Neural crest cell (in vitro differentiated cells): ENCODE results near the gene MBD6. TPM values are rescaled to one million over a fixed set of nuclear protein-coding genes. Genes with fewer than 3 reads are reported as not detected.

Experiments used
- DNase-seq: peaks from one replicate; pipeline ENCODE4 v3.0.0; 2021; ENCODE audit warnings: low read depth, mixed read lengths, low spot score
- H3K27ac Mint-ChIP-seq: one replicate; pipeline ENCODE4 v1.8.0; 2021; ENCODE audit warnings: mild to moderate bottlenecking, mixed read lengths; ENCODE audit not compliant: unreplicated experiment
- H3K27me3 Mint-ChIP-seq: 2 replicates; pipeline ENCODE4 v1.8.0; 2021; ENCODE audit warnings: low read depth, mild to moderate bottlenecking, mixed read lengths
- H3K36me3 Mint-ChIP-seq: 2 replicates; pipeline ENCODE4 v1.8.0; 2021; ENCODE audit warnings: low read depth, mild to moderate bottlenecking, mixed read lengths
- H3K4me1 Mint-ChIP-seq: 2 replicates; pipeline ENCODE4 v1.8.0; 2021; ENCODE audit warnings: mixed read lengths
- H3K4me3 Mint-ChIP-seq: one replicate; pipeline ENCODE4 v1.8.0; 2021; ENCODE audit warnings: mild to moderate bottlenecking, mixed read lengths
- H3K9me3 Mint-ChIP-seq: 2 replicates; pipeline ENCODE4 v1.8.0; 2021; ENCODE audit warnings: mixed read lengths
- CTCF ChIP-seq: fragments of 200-600 bp; sonication (generic); conservative IDR thresholded peaks from 2 replicates; pipeline ENCODE4 v1.5.0; 2021; ENCODE audit warnings: antibody characterized with exemption, mild to moderate bottlenecking
- total RNA-seq: library from RNA; stranded (reverse); gene quantifications from 2 replicates; pipeline ENCODE4 v1.2.1, GENCODE V29; 2021

Gene MBD6
- total RNA-seq, 1 donor from 2014 or later = 90.4 TPM

GRCh38 chr12:57527184-57527583 is 4.6 kb downstream of the MBD6 start:
- Mint-ChIP-seq H3K4me1 (peaks cover 21% of the 10 kb centered on the region), H3K27ac (no peak overlapping the region), H3K27me3 (peaks cover 6% of the 10 kb centered on the region), H3K4me3 (peak overlapping the region; percentile 72), H3K9me3 (no peaks in the 10 kb centered on the region), H3K36me3 (peaks cover 4% of the 10 kb centered on the region)
- no peak for TF ChIP-seq CTCF
- no peak for DNase-seq

- H3K27ac Mint-ChIP-seq = no peak overlapping the region
- H3K27me3 Mint-ChIP-seq = peaks cover 5% of the 10 kb centered on the region
- H3K9me3 Mint-ChIP-seq = no peaks in the 10 kb centered on the region
- no peak for DNase-seq
- peaks cover 4% of the 10 kb centered on the region for H3K36me3 Mint-ChIP-seq
- H3K4me3 Mint-ChIP-seq = no peak overlapping the region
- H3K4me1 Mint-ChIP-seq = peaks cover 18% of the 10 kb centered on the region
- TF ChIP-seq CTCF = no peak
Observed at GRCh38 chr12:57528176-57528575, 5.6 kb downstream of the MBD6 start.

GRCh38 chr12:57528831-57529555 is 6.4 kb downstream of the MBD6 start:
- Mint-ChIP-seq H3K4me1 (peaks cover 10% of the 10 kb centered on the region), H3K27ac (no peak overlapping the region), H3K36me3 (peaks cover 4% of the 10 kb centered on the region), H3K9me3 (no peaks in the 10 kb centered on the region), H3K27me3 (no peaks in the 10 kb centered on the region), H3K4me3 (peak overlapping the region; percentile 57)
- no peak for TF ChIP-seq CTCF
- no peak for DNase-seq

- DNase-seq = no peak
- no peaks in the 10 kb centered on the region for H3K27me3 Mint-ChIP-seq
- H3K4me3 Mint-ChIP-seq = peak overlapping the region; percentile 57
- no peak for TF ChIP-seq CTCF
- peaks cover 3% of the 10 kb centered on the region for H3K4me1 Mint-ChIP-seq
- peaks cover 5% of the 10 kb centered on the region for H3K36me3 Mint-ChIP-seq
- H3K27ac Mint-ChIP-seq = no peak overlapping the region
- no peaks in the 10 kb centered on the region for H3K9me3 Mint-ChIP-seq
Observed at GRCh38 chr12:57529831-57530230, 7.2 kb downstream of the MBD6 start.

GRCh38 chr12:57530396-57531142 is 7.9 kb downstream of the MBD6 start:
- no peaks in the 10 kb centered on the region for H3K4me1 Mint-ChIP-seq

More at GRCh38 chr12:57530396-57531142, 7.9 kb downstream of the MBD6 start:
- Mint-ChIP-seq H3K27ac (no peak overlapping the region), H3K36me3 (peaks cover 11% of the 10 kb centered on the region), H3K27me3 (no peaks in the 10 kb centered on the region), H3K4me3 (no peak overlapping the region), H3K9me3 (no peaks in the 10 kb centered on the region)
- TF ChIP-seq CTCF = no peak
- DNase-seq = no peak
